GM15510 (cell line): ENCODE data around the gene VTN.

Experiments used
- POLR2A ChIP-seq: IDR thresholded peaks from 3 replicates; pipeline ENCODE4 v1.6.1; 2011; ENCODE audit warnings: borderline replicate concordance; ENCODE audit not compliant: insufficient read length; ENCODE audit errors: extremely low read depth

Gene VTN

GRCh38 chr17:28402224-28402630 is 32.1 kb upstream of the VTN start:
- TF ChIP-seq POLR2A: no peak

- no peak for TF ChIP-seq POLR2A
These were observed 29.7 kb upstream of the VTN start for GRCh38 chr17:28399808-28400207.

DNA sequence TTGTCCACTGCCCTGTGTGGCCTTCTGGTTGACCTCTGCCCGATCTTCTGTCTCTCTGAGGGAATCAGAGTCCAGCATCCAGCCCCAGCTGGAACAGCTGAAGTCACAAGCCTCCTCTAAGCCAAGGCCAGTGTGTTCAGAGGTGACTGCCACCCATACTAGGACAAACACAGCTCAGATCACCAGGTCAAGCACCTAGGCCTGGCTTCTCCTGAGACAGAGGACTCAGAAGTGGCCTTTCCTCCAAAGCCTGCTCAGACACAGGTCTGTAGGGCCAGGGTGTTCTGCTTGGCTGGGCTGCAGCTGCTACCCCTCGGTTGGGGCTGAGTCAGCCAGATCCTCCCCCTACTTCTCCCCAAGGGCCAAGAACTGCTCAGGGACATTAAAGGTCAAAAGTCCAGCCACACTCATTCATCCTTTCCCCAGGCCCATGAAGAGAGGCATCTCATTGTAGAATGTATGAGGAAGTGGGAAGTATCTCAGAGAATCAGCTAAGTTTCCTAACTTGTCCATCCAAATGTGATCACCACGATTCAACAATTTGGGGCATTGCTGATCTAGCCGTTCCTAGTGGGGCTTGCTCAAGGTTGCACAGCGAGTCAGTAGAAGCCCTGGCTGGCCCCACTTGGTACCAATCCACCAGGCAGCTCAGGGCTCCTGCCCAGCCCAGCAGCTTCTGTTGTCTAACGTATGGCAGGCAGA is 28.3 kb upstream of the VTN start:
- no peak for TF ChIP-seq POLR2A

DNA sequence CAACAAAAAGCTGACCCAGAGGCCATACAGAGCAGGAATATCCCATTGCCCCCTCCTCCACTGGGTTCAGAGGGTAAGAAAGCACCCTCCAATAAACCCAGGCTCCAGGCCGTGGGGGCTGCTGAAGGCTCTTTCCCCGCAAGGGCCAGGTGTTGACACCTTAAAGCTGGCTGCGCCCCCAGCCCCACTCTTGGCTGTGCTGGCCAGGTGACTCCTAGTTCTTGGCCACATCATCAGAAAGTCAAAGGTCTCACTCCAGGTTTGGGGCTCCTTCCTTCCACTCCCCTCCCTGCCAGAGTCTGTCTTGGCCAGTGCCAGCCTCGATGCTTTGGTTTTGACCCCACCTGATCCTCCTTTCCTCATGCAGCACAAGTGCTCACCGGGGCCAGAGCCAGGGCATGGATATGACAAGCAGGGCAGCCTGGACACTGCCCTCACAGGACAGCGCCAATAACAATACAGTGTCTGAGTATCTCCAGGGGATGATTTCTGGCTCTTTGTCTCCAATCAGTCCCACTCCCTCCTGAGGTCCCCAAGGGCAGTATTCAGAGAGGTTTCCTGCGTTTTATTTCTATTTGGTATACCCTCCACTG is 27.7 kb upstream of the VTN start:
- no peak for TF ChIP-seq POLR2A

- no peak for TF ChIP-seq POLR2A
These were observed 27.2 kb upstream of the VTN start for GRCh38 chr17:28397275-28397674.

DNA sequence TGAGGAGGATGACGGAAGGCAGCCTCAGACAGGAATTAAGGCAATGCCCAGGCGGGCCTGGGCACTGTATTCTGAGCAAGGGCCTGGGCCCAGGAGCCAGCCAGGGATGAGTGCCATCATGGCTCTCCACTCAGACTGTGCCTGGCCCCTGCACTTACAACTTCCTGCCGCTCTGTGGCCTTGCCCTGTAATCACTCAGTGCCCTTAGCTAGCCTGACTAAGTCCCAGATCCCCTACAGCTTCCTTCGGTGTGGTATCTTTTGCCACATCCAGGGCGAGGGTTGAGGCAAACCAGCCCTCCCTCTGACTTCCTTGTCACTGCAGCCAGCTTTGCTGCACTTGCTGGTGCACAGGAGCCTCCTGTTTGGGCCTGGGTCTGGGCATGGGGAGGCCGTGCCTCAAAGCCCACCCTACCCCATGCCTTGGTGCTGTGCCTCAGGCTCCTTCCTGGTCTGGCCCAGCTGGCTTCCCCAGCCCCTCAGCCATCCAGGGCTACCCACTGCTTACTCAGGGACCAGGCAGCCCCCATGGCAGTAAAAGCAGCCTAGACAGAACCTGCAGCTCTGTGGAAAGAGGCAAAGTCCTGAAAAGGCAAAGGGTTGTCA is 26.6 kb upstream of the VTN start:
- TF ChIP-seq POLR2A: no peak

DNA sequence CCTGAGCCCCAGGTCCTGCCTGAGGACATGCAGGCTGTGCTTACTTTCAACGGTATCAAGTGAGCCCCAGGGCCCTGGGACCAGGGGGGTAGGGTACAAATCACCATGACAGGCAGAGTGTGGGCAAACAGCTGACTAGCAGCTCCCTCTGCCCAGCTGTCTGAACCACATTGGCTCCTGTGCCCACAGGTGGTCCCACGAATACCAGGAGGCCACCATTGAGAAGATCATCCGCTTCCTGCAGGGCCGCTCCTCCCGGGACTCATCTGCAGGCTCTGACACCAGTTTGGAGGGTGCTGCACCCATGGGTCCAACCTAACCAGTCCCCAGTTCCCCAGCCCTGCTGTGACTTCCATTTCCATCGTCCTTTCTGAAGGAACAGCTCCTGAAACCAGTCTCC is 25.9 kb upstream of the VTN start:
- TF ChIP-seq POLR2A: no peak

- no peak for TF ChIP-seq POLR2A
These were observed 25.3 kb upstream of the VTN start for GRCh38 chr17:28395426-28395825.

DNA sequence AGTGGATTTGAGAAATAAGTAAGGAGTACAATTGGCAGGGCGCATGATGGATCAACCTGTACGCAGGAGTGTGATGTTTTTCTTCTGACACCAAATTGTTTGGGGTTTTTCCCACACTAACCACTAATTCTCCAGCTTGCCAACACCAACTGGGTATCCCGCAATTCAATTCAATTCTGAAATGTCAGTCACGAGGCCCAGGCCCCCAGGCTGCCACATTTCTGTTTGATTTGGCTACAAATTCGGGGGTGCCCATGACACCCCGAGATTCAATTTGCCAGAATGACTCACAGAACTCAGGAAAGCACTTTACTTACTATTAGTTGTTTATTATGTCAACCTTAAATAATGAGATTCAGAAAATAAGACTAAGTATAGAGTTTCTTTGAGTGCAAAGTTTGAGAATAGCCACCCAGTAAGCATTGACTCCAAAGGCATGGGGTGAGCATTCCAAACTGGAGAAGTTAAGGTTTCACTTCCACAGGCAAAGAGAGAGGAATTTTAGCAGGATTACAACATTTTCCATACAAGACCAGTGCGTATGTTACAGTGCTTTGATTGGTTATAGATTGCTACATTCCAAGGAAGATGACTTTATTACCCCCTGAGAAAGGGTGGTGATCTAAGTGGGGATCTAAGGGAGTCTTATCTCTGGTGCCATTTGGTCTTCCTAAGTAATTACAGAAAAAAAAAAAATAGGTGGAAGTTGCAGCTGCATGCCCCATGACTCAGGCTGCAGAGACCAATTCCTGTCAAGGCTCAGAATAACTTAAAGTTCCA is 24.4 kb upstream of the VTN start:
- TF ChIP-seq POLR2A: no peak

DNA sequence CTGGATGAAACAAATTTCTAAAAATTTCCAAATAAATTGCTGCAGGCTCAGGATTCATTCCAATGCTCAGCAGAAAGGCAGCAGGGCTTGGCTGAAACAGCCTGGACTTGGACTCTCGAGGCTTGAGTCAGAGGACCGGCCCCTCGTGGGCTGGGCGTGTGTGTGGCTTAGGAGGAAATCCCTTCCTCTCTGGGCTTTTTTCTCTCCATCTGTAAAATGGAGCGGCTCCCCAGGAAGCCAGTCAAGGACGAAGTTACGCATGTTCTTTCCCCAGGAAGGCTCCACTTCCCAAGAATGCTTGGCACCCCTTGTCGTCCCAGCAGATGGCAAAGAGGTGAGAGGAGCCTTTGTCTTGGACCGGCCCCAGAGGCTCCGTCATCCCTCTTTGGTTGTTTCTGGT is 22.4 kb upstream of the VTN start:
- TF ChIP-seq POLR2A: no peak

GRCh38 chr17:28391401-28391800 is 21.3 kb upstream of the VTN start:
- TF ChIP-seq POLR2A: no peak

- no peak for TF ChIP-seq POLR2A
These were observed 20.9 kb upstream of the VTN start for GRCh38 chr17:28390984-28391383.

- TF ChIP-seq POLR2A: no peak
These were observed 20.5 kb upstream of the VTN start for GRCh38 chr17:28390563-28390962.

- TF ChIP-seq POLR2A: no peak
These were observed 20.0 kb upstream of the VTN start for GRCh38 chr17:28390141-28390540.

DNA sequence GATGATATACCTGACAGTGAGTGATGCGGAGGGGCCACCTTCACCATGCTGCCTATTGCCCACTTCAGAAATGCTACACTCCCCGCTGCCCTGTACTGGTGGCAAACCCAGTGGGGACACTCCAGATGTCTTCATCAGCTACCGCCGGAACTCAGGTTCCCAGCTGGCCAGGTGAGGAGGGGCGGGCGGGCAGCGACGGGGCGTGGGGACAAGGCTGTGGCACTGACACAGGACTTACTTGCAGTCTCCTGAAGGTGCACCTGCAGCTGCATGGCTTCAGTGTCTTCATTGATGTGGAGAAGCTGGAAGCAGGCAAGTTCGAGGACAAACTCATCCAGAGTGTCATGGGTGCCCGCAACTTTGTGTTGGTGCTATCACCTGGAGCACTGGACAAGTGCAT is 18.0 kb upstream of the VTN start:
- TF ChIP-seq POLR2A: no peak
